K562 (cell line): ENCODE results near the gene APOBEC3A. TPM values are rescaled to one million over a fixed set of nuclear protein-coding genes. Genes with fewer than 3 reads are reported as not detected.

Source experiments
- ATAC-seq: fragments of 200-7000 bp; cut with Tn5 transposase; 3 replicates; pipeline ENCODE4 v1.9.1; 2020; ENCODE audit warnings: moderate library complexity
- BruUV-seq: library from RNA; stranded (reverse); fragments of 400-500 nt; replicated peaks from 2 replicates; lab custom pipeline; 2021; lab: Mats Ljungman, UMichigan
- CTCF ChIA-PET: fragments of 300-600 bp; formaldehyde crosslinking; extraction: SDS; loops from one replicate; lab custom pipeline; 2021; ENCODE audit warnings: low intra/inter-chr PET ratio; lab: Yijun Ruan, JAX
- POLR2A ChIA-PET: fragments of 300-600, 350-650 bp; sonication (Branson Sonifier 250); formaldehyde crosslinking; extraction: SDS; loops from one replicate; lab custom pipeline; 2021; ENCODE audit warnings: antibody characterized with exemption, inconsistent platforms; lab: Yijun Ruan, JAX
- DNase-seq, 4 experiments: peaks; one replicate each; pipeline versions ENCODE4 v3.0.0 to v3.0.0-alpha.2; 2011 to 2018; ENCODE audit warnings: low spot score in 3 of 4, mixed read lengths in 3 of 4; ENCODE audit errors: extremely low read depth in 1 of 4
- FAIRE-seq: peaks from 2 replicates; lab custom pipeline; 2011; peaks lifted over from hg19 to GRCh38; lab: Jason Lieb, UNC
- H2AFZ ChIP-seq: 2 replicates; pipeline ENCODE4 v1.6.0; 2011; ENCODE audit warnings: low read depth, low read length, control low read depth, inconsistent platforms
- H3K27ac ChIP-seq: fragments of 200-600 bp; 3 replicates; pipeline ENCODE4 v1.8.0; 2011; ENCODE audit warnings: low read depth, mild to moderate bottlenecking, control low read depth, inconsistent platforms, low read length, moderate library complexity, mixed read lengths; ENCODE audit errors: extremely low read depth
- H3K27me3 ChIP-seq, 2 experiments: fragments of 300-600 bp in 1 of 2; 2 replicates in 1 of 2; 3 replicates in 1 of 2; pipeline versions ENCODE4 v1.6.0 to v1.8.0; 2011; ENCODE audit warnings: inconsistent platforms in 2 of 2, low read length in 2 of 2, mild to moderate bottlenecking in 1 of 2, mixed read lengths in 1 of 2, moderate library complexity in 1 of 2; ENCODE audit not compliant: control insufficient read depth in 2 of 2, insufficient read depth in 2 of 2
- H3K36me3 ChIP-seq: fragments of 300-600 bp; 3 replicates; pipeline ENCODE4 v1.8.0; 2011; ENCODE audit warnings: mild to moderate bottlenecking, low read length, inconsistent platforms; ENCODE audit not compliant: control insufficient read depth, insufficient read depth
- H3K4me1 ChIP-seq, 2 experiments: fragments of 200-600 bp in 1 of 2; replicated peaks in 1 of 2; 2 replicates in 1 of 2; 3 replicates in 1 of 2; pipeline versions ENCODE4 v1.5.1 to v1.8.0; 2011; ENCODE audit warnings: inconsistent platforms in 2 of 2, low read length in 2 of 2, mild to moderate bottlenecking in 1 of 2, mixed read lengths in 1 of 2, moderate library complexity in 1 of 2; ENCODE audit not compliant: control insufficient read depth in 2 of 2, insufficient read depth in 2 of 2
- H3K4me2 ChIP-seq: 2 replicates; pipeline ENCODE4 v1.6.1; 2011; ENCODE audit warnings: low read length, control low read depth, inconsistent platforms, mixed read lengths; ENCODE audit not compliant: insufficient read depth
- H3K4me3 ChIP-seq: fragments of 200-600 bp; sonication (generic), shearing (Covaris generic); 2 replicates; pipeline ENCODE4 v1.5.1; 2016; ENCODE audit warnings: control low read depth, inconsistent platforms
- H3K79me2 ChIP-seq: fragments of 200-600 bp; 3 replicates; pipeline ENCODE4 v1.8.0; 2011; ENCODE audit warnings: low read length, inconsistent platforms; ENCODE audit not compliant: control insufficient read depth, insufficient read depth
- H3K9ac ChIP-seq, 2 experiments: 2 replicates each; pipeline versions ENCODE4 v1.6.0 to v1.6.1; 2011; ENCODE audit warnings: low read depth in 2 of 2, low read length in 2 of 2, control low read depth in 1 of 2, inconsistent platforms in 1 of 2, mild to moderate bottlenecking in 1 of 2, mixed read lengths in 1 of 2; ENCODE audit not compliant: insufficient read depth in 1 of 2
- H3K9me1 ChIP-seq: one replicate; pipeline ENCODE4 v1.6.0; 2011; ENCODE audit warnings: inconsistent platforms, mild to moderate bottlenecking, low read length, moderate library complexity; ENCODE audit not compliant: control insufficient read depth, insufficient read depth
- H3K9me3 ChIP-seq: replicated peaks from 2 replicates; pipeline ENCODE4 v1.5.1; 2011; ENCODE audit warnings: low read depth, low read length, inconsistent platforms; ENCODE audit not compliant: control insufficient read depth, insufficient read depth
- H4K20me1 ChIP-seq: replicated peaks from 2 replicates; pipeline ENCODE4 v1.6.1; 2011; ENCODE audit warnings: low read length, inconsistent platforms, mixed read lengths; ENCODE audit not compliant: control insufficient read depth, insufficient read depth
- ASH1L ChIP-seq: fragments of 450-650 bp; IDR thresholded peaks from 2 replicates; pipeline ENCODE4 v1.6.1; 2018; ENCODE audit warnings: borderline replicate concordance, mild to moderate bottlenecking, low read depth; ENCODE audit not compliant: partially characterized antibody
- CTCF ChIP-seq, 3 experiments: IDR thresholded peaks in 2 of 3; conservative IDR thresholded peaks in 1 of 3; 2 replicates each; pipeline ENCODE4 v1.5.1; 2011 to 2012; ENCODE audit warnings: low read length in 3 of 3, mild to moderate bottlenecking in 3 of 3, control low read depth in 2 of 3, improper control_type of control experiment in 1 of 3, inconsistent platforms in 1 of 3, low read depth in 1 of 3, mixed read lengths in 1 of 3, moderate library complexity in 1 of 3; ENCODE audit not compliant: insufficient read depth in 2 of 3
- HDGF ChIP-seq: fragments of 450-650 bp; IDR thresholded peaks from 2 replicates; pipeline ENCODE4 v1.6.1; 2016
- NUFIP1 ChIP-seq: fragments of 450-650 bp; IDR thresholded peaks from 2 replicates; pipeline ENCODE4 v1.6.1; 2018; ENCODE audit not compliant: partially characterized antibody
- RAD21 ChIP-seq, 2 experiments: fragments of 250-450 bp in 1 of 2; fragments of 450-650 bp in 1 of 2; sonication (Bioruptor Pico) in 1 of 2; formaldehyde crosslinking in 1 of 2; IDR thresholded peaks in 1 of 2; conservative IDR thresholded peaks in 1 of 2; 2 replicates each; pipeline versions ENCODE4 v1.4.0 to v1.8.0; 2020 to 2022; ENCODE audit warnings: mild to moderate bottlenecking in 2 of 2, moderate library complexity in 1 of 2
- ZNF354B ChIP-seq: fragments of 250-450 bp; sonication (Bioruptor Pico); IDR thresholded peaks from 2 replicates; pipeline ENCODE4 v1.4.0; 2020
- ZNF444 ChIP-seq: fragments of 250-450 bp; sonication (Bioruptor Pico); IDR thresholded peaks from 2 replicates; pipeline ENCODE4 v1.4.0; 2020; ENCODE audit warnings: mild to moderate bottlenecking, moderate library complexity
- ZNF583 ChIP-seq: fragments of 250-450 bp; sonication (Bioruptor Pico); IDR thresholded peaks from 2 replicates; pipeline ENCODE4 v1.4.0; 2020
- WGBS: fragments of 100-300 bp; shearing (Covaris generic); methylation state at CpG from one replicate; pipeline ENCODE4 v1.1.6; 2016; ENCODE audit warnings: low coverage, mixed read lengths; ENCODE audit not compliant: insufficient coverage; ENCODE audit errors: missing lambda C conversion rate; 5-methylcytosine and 5-hydroxymethylcytosine counted together
- in situ Hi-C: fragments of 300-500 bp; cut with MboI; formaldehyde crosslinking; loops from 4 replicates; pipeline ENCODE4 v1.15.0; 2018; ENCODE audit warnings: inconsistent platforms, mixed read lengths
- intact Hi-C: fragments of 100-400 bp; cut with micrococcal nuclease; formaldehyde crosslinking; loops from 2 replicates; pipeline ENCODE4 v1.14.2; 2022
- polyA plus RNA-seq, 8 experiments: library from polyadenylated mRNA; depleted of rRNA in 4 of 8; stranded (reverse) in 5 of 8; unstranded in 3 of 8; fragments of >200 nt; fragmentation: Nextera tagmentation in 2 of 8; fragmentation: Illumina TruSeq in 1 of 8; extraction: Ambion mirVana in 2 of 8; extraction: Trizol in 1 of 8; gene quantifications; 2 replicates each; pipeline versions ENCODE4 v1.2.1 to v1.2.3, GENCODE V29; 2011 to 2014; ENCODE audit warnings: inconsistent platforms in 1 of 8, missing spikeins in 1 of 8
- total RNA-seq, 7 experiments: library from RNA; depleted of rRNA in 6 of 7; stranded (reverse); fragments of >200 nt in 6 of 7; fragmentation: Illumina TruSeq in 2 of 7; extraction: Trizol in 2 of 7; gene quantifications; 2 replicates each; pipeline versions ENCODE4 v1.2.1 to v1.2.3, GENCODE V29; 2011 to 2021; ENCODE audit warnings: low replicate concordance in 1 of 7

Gene APOBEC3A
- total and polyA plus RNA-seq, 9 of the 15 experiments (the other 6 are each of a cell fraction or from before 2014, with no cell fraction given) = 0.04 TPM; not detected in 8

GRCh38 chr22:38927033-38927781, 30.2 kb upstream of the APOBEC3A start:
- DNase-seq (peak in 1 of 4 experiments; percentile 30), ATAC-seq (peak; percentile 66), FAIRE-seq (no peak)
- Histone ChIP-seq H4K20me1 (no peaks in the 10 kb centered on the region), H3K4me1 (peaks cover 5 to 11% of the 10 kb centered on the region in 2 experiments), H3K9me1 (no peaks in the 10 kb centered on the region), H3K4me3 (no peak overlapping the region), H3K4me2 (no peak overlapping the region), H3K27me3 (no peaks in the 10 kb centered on the region), H3K79me2 (no peaks in the 10 kb centered on the region), H3K27ac (no peak overlapping the region), H3K9ac (no peak overlapping the region), H3K9me3 (no peaks in the 10 kb centered on the region), H3K36me3 (no peaks in the 10 kb centered on the region), H2AFZ (no peak overlapping the region)
- in situ Hi-C loops (no loop called here), intact Hi-C loops (loop anchor here (2.0 to 10.0 kb wide), 2 partner anchors 52 to 76 kb away; partner anchors contain the start of gene CBX6)
- CTCF ChIA-PET = no interaction called here
- no TSS peak for BruUV-seq
- TF ChIP-seq ZNF444 (CRISPR knock-in tag) = no peak
- peak in 1 of 2 experiments; percentile 8; a peak in 1 of 4 replicates for TF ChIP-seq RAD21 (CRISPR knock-in tag; conservative IDR thresholded peaks at IDR 0.05 in 1 of 2, IDR thresholded peaks at IDR 0.05 in 1 of 2)
- peak; percentile 35 to 49 (median 41); a peak in 3 of 6 replicates for TF ChIP-seq CTCF (IDR thresholded peaks at IDR 0.05 in 2 of 3, conservative IDR thresholded peaks at IDR 0.05 in 1 of 3; ENCODE audit: insufficient read depth in 2 of 3, low read depth in 1 of 3, low read length in 3 of 3)
- TF ChIP-seq HDGF = no peak
- no peak for TF ChIP-seq ASH1L
- no peak for TF ChIP-seq NUFIP1
- TF ChIP-seq ZNF354B = no peak
- TF ChIP-seq ZNF583 (CRISPR knock-in tag) = no peak
- POLR2A ChIA-PET = interaction anchor here (0.6 kb wide), 1 partner anchor 39 kb away, joined by 5 read pairs; no protein-coding TSS in a partner anchor
- WGBS = 42% methylated on average over 10 of the region's 39 CpGs
